Transverse colon (tissue), 4 donors: Measurements from ENCODE around the gene STIM1. TPM values are rescaled to one million over a fixed set of nuclear protein-coding genes. Genes with fewer than 3 reads are reported as not detected.

Experiments
- DNase-seq: peaks from one replicate; pipeline ENCODE4 v3.0.0-alpha.2; 2019
- H3K27ac ChIP-seq, 4 donors: fragments of 200-600 bp; sonication (generic); 2 replicates each; pipeline ENCODE4 v1.5.1; 2016 to 2018; ENCODE audit warnings: inconsistent platforms in 4 of 4
- H3K27me3 ChIP-seq: fragments of 200-600 bp; sonication (generic); 2 replicates; pipeline ENCODE4 v1.5.1; 2017; ENCODE audit warnings: inconsistent platforms
- H3K36me3 ChIP-seq, 4 donors: fragments of 200-600 bp; sonication (generic); 2 replicates each; pipeline ENCODE4 v1.5.1; 2017 to 2019; ENCODE audit warnings: inconsistent platforms in 4 of 4
- H3K4me1 ChIP-seq, 4 donors: fragments of 200-600 bp; sonication (generic); 2 replicates each; pipeline ENCODE4 v1.5.1; 2017 to 2020; ENCODE audit warnings: inconsistent platforms in 4 of 4
- H3K4me3 ChIP-seq, 4 donors: fragments of 200-600 bp; sonication (generic); 1 replicate in 1 of 4; 2 replicates in 3 of 4; pipeline versions ENCODE4 v1.5.1 to v1.6.1; 2017 to 2019; ENCODE audit warnings: inconsistent platforms in 4 of 4
- H3K9me3 ChIP-seq, 2 donors: fragments of 200-600 bp; sonication (generic); 2 replicates each; pipeline ENCODE4 v1.5.1; 2017 to 2019; ENCODE audit warnings: inconsistent platforms in 2 of 2
- CTCF ChIP-seq, 5 experiments: fragments of 200-600 bp in 3 of 5; fragments of 450-650 bp in 2 of 5; sonication (generic) in 3 of 5; IDR thresholded peaks; 1 replicate in 2 of 5; 2 replicates in 3 of 5; pipeline ENCODE4 v1.5.1; 2016 to 2017; ENCODE audit warnings: antibody characterized with exemption in 5 of 5, inconsistent platforms in 3 of 5, mild to moderate bottlenecking in 2 of 5, moderate library complexity in 1 of 5
- EP300 ChIP-seq: sonication (generic); formaldehyde crosslinking; IDR thresholded peaks from one replicate; pipeline ENCODE4 v1.6.1; 2017; ENCODE audit warnings: antibody characterized with exemption, low read depth
- POLR2A ChIP-seq: fragments of 450-650 bp; IDR thresholded peaks from one replicate; pipeline ENCODE4 v1.6.1; 2016; ENCODE audit warnings: antibody characterized with exemption, mild to moderate bottlenecking, moderate library complexity
- POLR2AphosphoS5 ChIP-seq, 3 donors: sonication (generic); formaldehyde crosslinking; IDR thresholded peaks; one replicate each; pipeline ENCODE4 v1.6.1; 2016; ENCODE audit warnings: antibody characterized with exemption in 3 of 3
- WGBS, 2 donors: methylation state at CpG; one replicate each; pipeline ENCODE4 v1.1.5; 2018; ENCODE audit warnings: low coverage in 1 of 2; 5-methylcytosine and 5-hydroxymethylcytosine counted together
- in situ Hi-C, 4 donors: fragments of 200-750 bp; cut with MboI; loops; one replicate each; pipeline versions ENCODE4 v1.15.0 to v1.15.1; 2017; ENCODE audit warnings: low sequenced_read_pairs in 3 of 4, low pct_ligation_motif_present in 1 of 4, low pct_unique_long_range_greater_than_20kb in 1 of 4
- intact Hi-C: fragments of 100-400 bp; cut with DNase I; formaldehyde crosslinking; loops from one replicate; pipeline ENCODE4 v1.15.1; 2023; ENCODE audit warnings: low total_unique reads
- total RNA-seq, 4 donors: library from RNA; depleted of rRNA; stranded (reverse); fragments of >200 nt; gene quantifications; one replicate each; pipeline ENCODE4 v1.1.0, GENCODE V29; 2016

Gene STIM1
- total RNA-seq, 4 donors from 2014 or later: 41.2 to 79.3 (median 48.0) TPM

GRCh38 chr11:3840004-3840869, 15.2 kb upstream of the STIM1 start:
- Histone ChIP-seq H3K36me3 (no peaks in the 10 kb centered on the region), H3K27me3 (no peaks in the 10 kb centered on the region), H3K27ac (peak overlapping the region; percentile 95 to 98 (median 98)), H3K4me3 (peak overlapping the region; percentile 75 to 91 (median 84)), H3K4me1 (peaks cover 7 to 57% (median 22%) of the 10 kb centered on the region in 4 donors), H3K9me3 (no peaks in the 10 kb centered on the region)
- 2 to 17% methylated on average over 1 to 19 of the region's 46 CpGs for WGBS, 2 donors
- intact Hi-C loops: loop anchor here (5.0 kb wide), 1 partner anchor 33 kb away; the partner anchor contains the start of gene PGAP2
- TF ChIP-seq POLR2A: peak; percentile 46
- no peak for TF ChIP-seq POLR2AphosphoS5 (IDR thresholded peaks at IDR 0.05)
- peak; percentile 27 for DNase-seq
- in situ Hi-C loops: no loop called here

- DNase-seq: peak; percentile 88
- in situ Hi-C loops (no loop called here), intact Hi-C loops (loop anchor here (5.0 kb wide), 1 partner anchor 34 kb away; the partner anchor contains the start of gene PGAP2)
- H3K27me3 ChIP-seq: no peaks in the 10 kb centered on the region
- WGBS, 2 donors: 0% methylated on average over 8 of the region's 42 CpGs; no CpG with 5 or more reads in 1 of the 2 donors
- H3K9me3 ChIP-seq: no peaks in the 10 kb centered on the region
- peaks cover 0 to 56% (median 15%) of the 10 kb centered on the region in 4 donors for H3K4me1 ChIP-seq
- TF ChIP-seq EP300: no peak
- TF ChIP-seq POLR2AphosphoS5 (IDR thresholded peaks at IDR 0.05): peak; percentile 40 to 71 (median 57)
- no peaks in the 10 kb centered on the region for H3K36me3 ChIP-seq
- peak within 1 kb of the TSS; percentile 95 to 98 (median 98) for H3K27ac ChIP-seq
- peak within 1 kb of the TSS; percentile 75 to 91 (median 84) for H3K4me3 ChIP-seq
Observed at GRCh38 chr11:3840870-3841425, 14.5 kb upstream of the STIM1 start, which contains the start of gene RHOG. Gene RHOG (minus strand): TSS chr11:3840959. CDS start chr11:3828138, 12,821 bp downstream.

- peak; percentile 91 for DNase-seq
- WGBS, 2 donors: 21 to 60% methylated on average over 10 to 41 of the region's 44 CpGs
- TF ChIP-seq CTCF (IDR thresholded peaks at IDR 0.05): peak; percentile 75 to 81 (median 80)
- peak; percentile 69 for TF ChIP-seq POLR2A
- peak; percentile 44 to 81 (median 71) for TF ChIP-seq POLR2AphosphoS5 (IDR thresholded peaks at IDR 0.05)
- TF ChIP-seq EP300: no peak
- intact Hi-C loops (loop anchor here (5.0 kb wide), 1 partner anchor 34 kb away; the partner anchor contains the start of gene PGAP2), in situ Hi-C loops (no loop called here)
- Histone ChIP-seq H3K36me3 (no peaks in the 10 kb centered on the region), H3K4me3 (peak overlapping the region; percentile 75 to 91 (median 84)), H3K27me3 (no peaks in the 10 kb centered on the region), H3K4me1 (peaks cover 0 to 51% (median 13%) of the 10 kb centered on the region in 4 donors), H3K9me3 (no peaks in the 10 kb centered on the region), H3K27ac (peak overlapping the region; percentile 95 to 98 (median 98))
Observed at GRCh38 chr11:3841426-3842350, 13.8 kb upstream of the STIM1 start.

GRCh38 chr11:3843326-3843725, 12.1 kb upstream of the STIM1 start:
- Histone ChIP-seq H3K4me3 (no peak overlapping the region), H3K36me3 (no peaks in the 10 kb centered on the region), H3K4me1 (peaks cover 0 to 35% (median 9%) of the 10 kb centered on the region in 4 donors), H3K9me3 (no peaks in the 10 kb centered on the region), H3K27me3 (no peaks in the 10 kb centered on the region), H3K27ac (no peak overlapping the region)
- TF ChIP-seq EP300 (no peak), POLR2A (no peak)
- 89 to 92% methylated on average over 2 to 3 of the region's 3 CpGs for WGBS, 2 donors
- no peak for DNase-seq
- intact Hi-C loops (loop anchor here (5.0 kb wide), 1 partner anchor 36 kb away; the partner anchor contains the start of gene PGAP2), in situ Hi-C loops (no loop called here)

- H3K4me3 ChIP-seq: no peak overlapping the region
- WGBS, 2 donors: 80% methylated on average over 1 of the region's 1 CpG
- no peaks in the 10 kb centered on the region for H3K27me3 ChIP-seq
- no peak for DNase-seq
- in situ Hi-C loops (loop anchor here in 2 of 4 donors (5.0 kb wide), 2 partner anchors 222 to 227 kb away; no protein-coding TSS in a partner anchor), intact Hi-C loops (no loop called here)
- peaks cover 0 to 16% (median 0%) of the 10 kb centered on the region in 4 donors for H3K4me1 ChIP-seq
- H3K27ac ChIP-seq: no peak overlapping the region
- H3K9me3 ChIP-seq: no peaks in the 10 kb centered on the region
- no peaks in the 10 kb centered on the region for H3K36me3 ChIP-seq
- no peak for TF ChIP-seq POLR2AphosphoS5 (IDR thresholded peaks at IDR 0.05)
- no peak for TF ChIP-seq EP300
- no peak for TF ChIP-seq CTCF (IDR thresholded peaks at IDR 0.05)
- TF ChIP-seq POLR2A: no peak
Observed at GRCh38 chr11:3845246-3845645, 10.2 kb upstream of the STIM1 start.
